ENCODE measurements around the gene TTC27.

GRCh38 chr2:32833709-32834108, 205.9 kb downstream of the TTC27 start:
- TF ChIP-seq POLR2A (IDR thresholded peaks at IDR 0.05) (no peak), EP300 (IDR thresholded peaks at IDR 0.05) (no peak)
- TF ChIP-seq, protein P1, sequence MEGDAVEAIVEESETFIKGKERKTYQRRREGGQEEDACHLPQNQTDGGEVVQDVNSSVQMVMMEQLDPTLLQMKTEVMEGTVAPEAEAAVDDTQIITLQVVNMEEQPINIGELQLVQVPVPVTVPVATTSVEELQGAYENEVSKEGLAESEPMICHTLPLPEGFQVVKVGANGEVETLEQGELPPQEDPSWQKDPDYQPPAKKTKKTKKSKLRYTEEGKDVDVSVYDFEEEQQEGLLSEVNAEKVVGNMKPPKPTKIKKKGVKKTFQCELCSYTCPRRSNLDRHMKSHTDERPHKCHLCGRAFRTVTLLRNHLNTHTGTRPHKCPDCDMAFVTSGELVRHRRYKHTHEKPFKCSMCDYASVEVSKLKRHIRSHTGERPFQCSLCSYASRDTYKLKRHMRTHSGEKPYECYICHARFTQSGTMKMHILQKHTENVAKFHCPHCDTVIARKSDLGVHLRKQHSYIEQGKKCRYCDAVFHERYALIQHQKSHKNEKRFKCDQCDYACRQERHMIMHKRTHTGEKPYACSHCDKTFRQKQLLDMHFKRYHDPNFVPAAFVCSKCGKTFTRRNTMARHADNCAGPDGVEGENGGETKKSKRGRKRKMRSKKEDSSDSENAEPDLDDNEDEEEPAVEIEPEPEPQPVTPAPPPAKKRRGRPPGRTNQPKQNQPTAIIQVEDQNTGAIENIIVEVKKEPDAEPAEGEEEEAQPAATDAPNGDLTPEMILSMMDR (IDR thresholded peaks at IDR 0.05): no peak
